Activated CD8-positive, alpha-beta memory T cell treated with anti-CD3 and anti-CD28 coated beads for 4 hours (primary cell): ENCODE data around the gene DDX52.
A peak's percentile ranks its signal among the peaks of the same experiment; 100 is the strongest.
"Not testable (repeated sequence)": the region's sequence is repeated elsewhere in the genome, so short reads cannot be mapped to it uniquely, and the experiment has no call there.

Experiments used
- DNase-seq, 2 donors: peaks; one replicate each; pipeline ENCODE4 v3.0.0-alpha.2; 2020; ENCODE audit warnings: low read depth in 2 of 2

Gene DDX52

GRCh38 chr17:37643118-37643766, at the start of gene DDX52:
Gene DDX52, minus strand, starts transcription at chr17:37643446. Its CDS starts 26 bp downstream, at chr17:37643420.
- DNase-seq, result peak; percentile 79 to 82

- no peak for DNase-seq
Observed at GRCh38 chr17:37691807-37692206, 48.6 kb upstream of the DDX52 start.

- no peak for DNase-seq
Observed at GRCh38 chr17:37689317-37689716, 46.1 kb upstream of the DDX52 start.

GRCh38 chr17:37683454-37683984, 40.3 kb upstream of the DDX52 start:
- no peak for DNase-seq

GRCh38 chr17:37682007-37682406, 38.8 kb upstream of the DDX52 start:
- no peak for DNase-seq

- DNase-seq, result not testable (repeated sequence)
Observed at GRCh38 chr17:37679995-37680394, 36.7 kb upstream of the DDX52 start.

- no peak for DNase-seq
Observed at GRCh38 chr17:37678036-37678435, 34.8 kb upstream of the DDX52 start.

- no peak for DNase-seq
Observed at GRCh38 chr17:37677021-37677420, 33.8 kb upstream of the DDX52 start.

GRCh38 chr17:37676115-37676925, 33.1 kb upstream of the DDX52 start:
- no peak for DNase-seq

- no peak for DNase-seq
Observed at GRCh38 chr17:37674511-37674910, 31.3 kb upstream of the DDX52 start.

GRCh38 chr17:37673386-37673785, 30.1 kb upstream of the DDX52 start:
- no peak for DNase-seq

- DNase-seq, result no peak
Observed at GRCh38 chr17:37672548-37673078, 29.4 kb upstream of the DDX52 start.

- no peak for DNase-seq
Observed at GRCh38 chr17:37671824-37672547, 28.7 kb upstream of the DDX52 start.

GRCh38 chr17:37671028-37671823, 28.0 kb upstream of the DDX52 start:
- DNase-seq, result no peak

- DNase-seq, result no peak
Observed at GRCh38 chr17:37667039-37667438, 23.8 kb upstream of the DDX52 start.

GRCh38 chr17:37664214-37664613, 21.0 kb upstream of the DDX52 start:
- DNase-seq, result no peak

GRCh38 chr17:37662353-37662752, 19.1 kb upstream of the DDX52 start:
- DNase-seq, result no peak

- no peak for DNase-seq
Observed at GRCh38 chr17:37661400-37662014, 18.3 kb upstream of the DDX52 start.

GRCh38 chr17:37659925-37660324, 16.7 kb upstream of the DDX52 start:
- DNase-seq, result no peak

- DNase-seq, result no peak
Observed at GRCh38 chr17:37657202-37657601, 14.0 kb upstream of the DDX52 start.

- DNase-seq, result no peak
Observed at GRCh38 chr17:37651849-37652248, 8.6 kb upstream of the DDX52 start.
